Measurements from ENCODE around the gene WNT3A.

WNT3A gene

GRCh38 chr1:228058172-228058948 lies 51.6 kb downstream of the WNT3A start:
- Histone ChIP-seq H3K27me3 (replicated peaks) (peaks cover 31% of the 10 kb centered on the region), H3K4me3 (ENCODE audit: low read depth, low read length) (no peak overlapping the region), H3K36me3 (replicated peaks) (no peaks in the 10 kb centered on the region), H3K27ac (no peak overlapping the region)
- no peak for DNase-seq
- in situ Hi-C loops (cut with HindIII; ENCODE audit: low pct_ligation_motif_present, low sequenced_read_pairs): no loop called here
- no peak for TF ChIP-seq CTCF (IDR thresholded peaks at IDR 0.05; ENCODE audit: low read depth, low read length, missing control alignments)

- DNase-seq: no peak
- Histone ChIP-seq H3K27me3 (replicated peaks) (peaks cover 31% of the 10 kb centered on the region), H3K27ac (no peak overlapping the region), H3K4me3 (ENCODE audit: low read depth, low read length) (no peak overlapping the region), H3K36me3 (replicated peaks) (no peaks in the 10 kb centered on the region)
- TF ChIP-seq CTCF (IDR thresholded peaks at IDR 0.05; ENCODE audit: low read depth, low read length, missing control alignments): no peak
- in situ Hi-C loops (cut with HindIII; ENCODE audit: low pct_ligation_motif_present, low sequenced_read_pairs): no loop called here
These were observed 52.3 kb downstream of the WNT3A start for GRCh38 chr1:228058949-228059633.

- Histone ChIP-seq H3K27me3 (replicated peaks) (peaks cover 31% of the 10 kb centered on the region), H3K36me3 (replicated peaks) (no peaks in the 10 kb centered on the region), H3K27ac (no peak overlapping the region), H3K4me3 (ENCODE audit: low read depth, low read length) (no peak overlapping the region)
- DNase-seq: no peak
- in situ Hi-C loops (cut with HindIII; ENCODE audit: low pct_ligation_motif_present, low sequenced_read_pairs): no loop called here
- no peak for TF ChIP-seq CTCF (IDR thresholded peaks at IDR 0.05; ENCODE audit: low read depth, low read length, missing control alignments)
These were observed 53.0 kb downstream of the WNT3A start for GRCh38 chr1:228059634-228060457.

- DNase-seq: no peak
- peak overlapping the region; percentile 12 for H3K4me3 ChIP-seq (ENCODE audit: low read depth, low read length)
- in situ Hi-C loops (cut with HindIII; ENCODE audit: low pct_ligation_motif_present, low sequenced_read_pairs): no loop called here
- peak; percentile 6 for TF ChIP-seq CTCF (IDR thresholded peaks at IDR 0.05; ENCODE audit: low read depth, low read length, missing control alignments)
- no peak overlapping the region for H3K27ac ChIP-seq
- no peaks in the 10 kb centered on the region for H3K36me3 ChIP-seq (replicated peaks)
- peaks cover 31% of the 10 kb centered on the region for H3K27me3 ChIP-seq (replicated peaks)
These were observed 53.8 kb downstream of the WNT3A start for GRCh38 chr1:228060458-228061190.

- H3K27me3 ChIP-seq (replicated peaks): peaks cover 31% of the 10 kb centered on the region
- no peak overlapping the region for H3K4me3 ChIP-seq (ENCODE audit: low read depth, low read length)
- in situ Hi-C loops (cut with HindIII; ENCODE audit: low pct_ligation_motif_present, low sequenced_read_pairs): no loop called here
- H3K36me3 ChIP-seq (replicated peaks): no peaks in the 10 kb centered on the region
- DNase-seq: no peak
- no peak for TF ChIP-seq CTCF (IDR thresholded peaks at IDR 0.05; ENCODE audit: low read depth, low read length, missing control alignments)
- H3K27ac ChIP-seq: no peak overlapping the region
These were observed 54.8 kb downstream of the WNT3A start for GRCh38 chr1:228061411-228062084.

Measured in brain microvascular endothelial cell (primary cell).